Glutamatergic neuron (in vitro differentiated cells): Measurements from ENCODE around the gene GPR158. TPM values are rescaled to one million over a fixed set of nuclear protein-coding genes. Genes with fewer than 3 reads are reported as not detected.
A peak's percentile ranks its signal among the peaks of the same experiment; 100 is the strongest.

Source experiments
- DNase-seq: peaks from one replicate; pipeline ENCODE4 v3.0.0; 2022
- H3K27ac Mint-ChIP-seq: one replicate; pipeline ENCODE4 v1.8.0; 2020; ENCODE audit warnings: mild to moderate bottlenecking, mixed read lengths, inconsistent platforms; ENCODE audit not compliant: unreplicated experiment
- H3K27me3 Mint-ChIP-seq: one replicate; pipeline ENCODE4 v1.8.0; 2020; ENCODE audit warnings: mild to moderate bottlenecking, moderate library complexity, mixed read lengths, inconsistent platforms; ENCODE audit not compliant: unreplicated experiment
- H3K36me3 Mint-ChIP-seq: one replicate; pipeline ENCODE4 v1.8.0; 2020; ENCODE audit warnings: mild to moderate bottlenecking, mixed read lengths, inconsistent platforms; ENCODE audit not compliant: unreplicated experiment
- H3K4me1 Mint-ChIP-seq: one replicate; pipeline ENCODE4 v1.8.0; 2020; ENCODE audit warnings: mild to moderate bottlenecking, low read depth, mixed read lengths, inconsistent platforms; ENCODE audit not compliant: unreplicated experiment
- H3K4me3 Mint-ChIP-seq: one replicate; pipeline ENCODE4 v1.8.0; 2020; ENCODE audit warnings: mild to moderate bottlenecking, mixed read lengths, inconsistent platforms; ENCODE audit not compliant: unreplicated experiment
- H3K9me3 Mint-ChIP-seq: one replicate; pipeline ENCODE4 v1.8.0; 2020; ENCODE audit warnings: mild to moderate bottlenecking, moderate library complexity, mixed read lengths, inconsistent platforms; ENCODE audit not compliant: unreplicated experiment
- long read RNA-seq: library from polyadenylated mRNA; unstranded; transcript quantifications from one replicate; pipeline ENCODE4 v2.0.0, GENCODE V29; 2020; ENCODE audit not compliant: unreplicated experiment
- total RNA-seq: library from RNA; stranded (reverse); fragmentation: NEBNext Ultra II Directional; extraction: Animal tissue kit (Norgen Biotek cat#: 25700); gene quantifications from one replicate; pipeline ENCODE4 v1.2.1, GENCODE V29; 2021; ENCODE audit not compliant: unreplicated experiment
- TF ChIP-seq, protein P1 (sequence below): fragments of 200-600 bp; sonication (generic); IDR thresholded peaks from one replicate; pipeline ENCODE4 v1.5.0; 2021; ENCODE audit not compliant: partially characterized antibody, unreplicated experiment

The GPR158 gene, protein sequence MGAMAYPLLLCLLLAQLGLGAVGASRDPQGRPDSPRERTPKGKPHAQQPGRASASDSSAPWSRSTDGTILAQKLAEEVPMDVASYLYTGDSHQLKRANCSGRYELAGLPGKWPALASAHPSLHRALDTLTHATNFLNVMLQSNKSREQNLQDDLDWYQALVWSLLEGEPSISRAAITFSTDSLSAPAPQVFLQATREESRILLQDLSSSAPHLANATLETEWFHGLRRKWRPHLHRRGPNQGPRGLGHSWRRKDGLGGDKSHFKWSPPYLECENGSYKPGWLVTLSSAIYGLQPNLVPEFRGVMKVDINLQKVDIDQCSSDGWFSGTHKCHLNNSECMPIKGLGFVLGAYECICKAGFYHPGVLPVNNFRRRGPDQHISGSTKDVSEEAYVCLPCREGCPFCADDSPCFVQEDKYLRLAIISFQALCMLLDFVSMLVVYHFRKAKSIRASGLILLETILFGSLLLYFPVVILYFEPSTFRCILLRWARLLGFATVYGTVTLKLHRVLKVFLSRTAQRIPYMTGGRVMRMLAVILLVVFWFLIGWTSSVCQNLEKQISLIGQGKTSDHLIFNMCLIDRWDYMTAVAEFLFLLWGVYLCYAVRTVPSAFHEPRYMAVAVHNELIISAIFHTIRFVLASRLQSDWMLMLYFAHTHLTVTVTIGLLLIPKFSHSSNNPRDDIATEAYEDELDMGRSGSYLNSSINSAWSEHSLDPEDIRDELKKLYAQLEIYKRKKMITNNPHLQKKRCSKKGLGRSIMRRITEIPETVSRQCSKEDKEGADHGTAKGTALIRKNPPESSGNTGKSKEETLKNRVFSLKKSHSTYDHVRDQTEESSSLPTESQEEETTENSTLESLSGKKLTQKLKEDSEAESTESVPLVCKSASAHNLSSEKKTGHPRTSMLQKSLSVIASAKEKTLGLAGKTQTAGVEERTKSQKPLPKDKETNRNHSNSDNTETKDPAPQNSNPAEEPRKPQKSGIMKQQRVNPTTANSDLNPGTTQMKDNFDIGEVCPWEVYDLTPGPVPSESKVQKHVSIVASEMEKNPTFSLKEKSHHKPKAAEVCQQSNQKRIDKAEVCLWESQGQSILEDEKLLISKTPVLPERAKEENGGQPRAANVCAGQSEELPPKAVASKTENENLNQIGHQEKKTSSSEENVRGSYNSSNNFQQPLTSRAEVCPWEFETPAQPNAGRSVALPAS (N-terminal part only)
- total RNA-seq, result 2.6 TPM
- long read RNA-seq, partial matches to known transcripts, result 0 of 1 reads
- long read RNA-seq, other reads (novel, unspliced or antisense), result 1 of 1 reads

DNA sequence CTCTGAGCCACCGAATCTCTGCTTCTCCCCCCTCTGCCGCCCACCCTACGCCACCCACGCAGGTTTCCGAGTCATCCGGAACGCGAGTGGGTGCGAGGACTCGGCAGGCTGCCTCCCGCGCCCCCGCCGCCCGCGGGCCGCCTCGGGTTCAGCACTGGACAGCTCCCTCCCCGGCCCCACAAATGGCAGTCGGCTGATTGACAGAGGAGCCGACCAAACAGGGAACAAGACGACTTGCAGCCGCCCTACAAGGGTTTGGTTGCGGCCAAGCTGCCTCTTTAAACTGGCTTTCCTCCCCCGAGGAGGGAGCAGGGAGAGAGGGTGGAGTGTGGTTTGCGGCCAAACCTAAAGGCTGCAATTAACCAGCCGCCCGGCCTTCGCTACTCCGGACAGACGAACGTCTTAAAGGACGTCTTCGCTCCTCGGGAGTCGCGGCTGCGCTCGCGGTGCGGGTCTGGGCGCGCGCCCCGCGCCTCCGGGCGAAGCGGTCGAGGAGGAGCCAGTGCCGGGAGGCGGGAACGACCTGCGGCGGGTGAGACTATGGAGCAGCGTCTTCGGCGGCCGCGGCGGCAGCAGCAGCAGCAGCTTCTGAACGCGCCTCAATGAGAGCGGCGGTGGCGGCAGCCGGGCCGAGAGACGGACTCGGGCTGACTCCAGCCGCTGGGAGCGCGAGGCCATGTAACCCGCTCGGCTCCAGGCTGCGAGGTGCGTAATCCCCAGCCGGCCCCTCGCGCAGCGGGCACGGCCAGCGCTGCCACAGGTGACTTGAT lies at the start of gene GPR158:
GPR158 (plus strand) TSS at position 541 of the 770 bp plus-strand sequence. CDS start 420 bp downstream, outside the sequence.
- Mint-ChIP-seq H3K9me3 (peaks cover 2% of the 10 kb centered on the region), H3K36me3 (no peaks in the 10 kb centered on the region), H3K27me3 (peaks cover 5% of the 10 kb centered on the region), H3K27ac (peak within 1 kb of the TSS; percentile 72), H3K4me3 (peak within 1 kb of the TSS; percentile 88), H3K4me1 (no peaks in the 10 kb centered on the region)
- DNase-seq, result peak; percentile 88
- TF ChIP-seq, protein P1, sequence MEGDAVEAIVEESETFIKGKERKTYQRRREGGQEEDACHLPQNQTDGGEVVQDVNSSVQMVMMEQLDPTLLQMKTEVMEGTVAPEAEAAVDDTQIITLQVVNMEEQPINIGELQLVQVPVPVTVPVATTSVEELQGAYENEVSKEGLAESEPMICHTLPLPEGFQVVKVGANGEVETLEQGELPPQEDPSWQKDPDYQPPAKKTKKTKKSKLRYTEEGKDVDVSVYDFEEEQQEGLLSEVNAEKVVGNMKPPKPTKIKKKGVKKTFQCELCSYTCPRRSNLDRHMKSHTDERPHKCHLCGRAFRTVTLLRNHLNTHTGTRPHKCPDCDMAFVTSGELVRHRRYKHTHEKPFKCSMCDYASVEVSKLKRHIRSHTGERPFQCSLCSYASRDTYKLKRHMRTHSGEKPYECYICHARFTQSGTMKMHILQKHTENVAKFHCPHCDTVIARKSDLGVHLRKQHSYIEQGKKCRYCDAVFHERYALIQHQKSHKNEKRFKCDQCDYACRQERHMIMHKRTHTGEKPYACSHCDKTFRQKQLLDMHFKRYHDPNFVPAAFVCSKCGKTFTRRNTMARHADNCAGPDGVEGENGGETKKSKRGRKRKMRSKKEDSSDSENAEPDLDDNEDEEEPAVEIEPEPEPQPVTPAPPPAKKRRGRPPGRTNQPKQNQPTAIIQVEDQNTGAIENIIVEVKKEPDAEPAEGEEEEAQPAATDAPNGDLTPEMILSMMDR, result no peak

DNA sequence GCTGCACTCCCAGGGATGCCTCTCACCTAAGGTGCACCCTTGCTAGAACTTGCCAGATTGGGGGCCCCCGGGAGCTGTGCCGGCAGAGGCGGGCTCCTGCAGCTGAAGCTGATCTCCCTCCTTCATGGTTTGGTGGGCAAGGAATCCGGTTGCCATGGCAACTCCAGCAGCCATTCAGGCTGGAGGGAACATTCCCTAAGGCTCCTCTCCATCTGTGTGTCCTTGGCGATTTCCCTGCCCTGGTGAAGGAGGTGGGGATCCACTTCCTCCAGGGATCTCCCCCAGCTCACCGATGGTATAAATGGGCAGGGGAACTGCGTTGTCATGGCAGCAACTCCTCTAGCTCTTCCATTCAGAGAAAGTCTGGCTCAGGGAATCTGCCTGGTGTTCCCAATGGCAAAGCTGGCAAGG lies 49.6 kb upstream of the GPR158 start:
- Mint-ChIP-seq H3K9me3 (peaks cover 7% of the 10 kb centered on the region), H3K4me1 (peaks cover 6% of the 10 kb centered on the region), H3K27ac (no peak overlapping the region), H3K27me3 (no peaks in the 10 kb centered on the region), H3K4me3 (no peak overlapping the region), H3K36me3 (peaks cover 6% of the 10 kb centered on the region)
- peak; percentile 69 for DNase-seq
- TF ChIP-seq, protein P1, result no peak

DNA sequence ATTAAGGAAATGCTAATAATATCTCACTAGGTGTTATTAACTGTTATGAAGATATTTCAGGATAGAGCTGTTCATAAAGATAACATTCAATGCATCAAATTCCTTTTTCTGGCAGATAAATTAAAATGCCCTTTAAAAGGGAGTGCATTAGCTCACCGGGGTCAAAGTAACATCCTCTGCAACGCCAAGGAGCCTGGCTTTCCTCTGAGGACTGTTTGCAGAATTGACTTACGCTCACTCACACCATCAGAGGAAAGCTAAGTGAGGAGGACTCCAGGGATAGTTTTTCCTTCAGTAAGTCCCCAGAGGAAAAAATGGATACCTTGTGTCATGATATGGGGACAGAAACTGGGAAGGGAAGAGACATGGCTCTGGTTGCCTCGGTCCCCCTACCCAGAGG lies 45.2 kb upstream of the GPR158 start:
- TF ChIP-seq, protein P1, result no peak
- Mint-ChIP-seq H3K27ac (no peak overlapping the region), H3K36me3 (peaks cover 4% of the 10 kb centered on the region), H3K4me3 (no peak overlapping the region), H3K4me1 (peaks cover 6% of the 10 kb centered on the region), H3K27me3 (no peaks in the 10 kb centered on the region), H3K9me3 (peaks cover 7% of the 10 kb centered on the region)
- no peak for DNase-seq

DNA sequence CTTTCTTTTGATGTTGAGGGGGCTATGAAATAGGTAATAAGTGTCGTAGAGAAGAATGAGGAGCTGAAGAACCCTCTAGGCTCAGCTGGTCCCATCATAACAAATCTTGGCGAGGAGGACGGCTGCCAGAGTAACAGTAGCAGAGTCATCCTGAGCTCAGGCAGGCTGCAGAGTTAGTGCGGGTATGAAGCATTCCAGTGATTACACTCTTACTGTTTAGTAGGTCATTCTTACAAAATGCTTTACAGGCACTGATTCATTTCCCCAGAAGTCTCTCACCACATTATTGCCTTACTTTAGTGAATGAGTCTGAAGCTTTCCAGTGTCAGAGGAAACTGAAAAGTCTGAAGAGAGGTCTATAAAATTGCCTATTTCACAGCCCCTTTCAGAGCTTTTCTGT lies 43.9 kb upstream of the GPR158 start:
- no peaks in the 10 kb centered on the region for H3K27me3 Mint-ChIP-seq
- H3K27ac Mint-ChIP-seq, result no peak overlapping the region
- TF ChIP-seq, protein P1, result no peak
- H3K4me3 Mint-ChIP-seq, result no peak overlapping the region
- peaks cover 5% of the 10 kb centered on the region for H3K9me3 Mint-ChIP-seq
- DNase-seq, result no peak
- H3K36me3 Mint-ChIP-seq, result peaks cover 4% of the 10 kb centered on the region
- no peaks in the 10 kb centered on the region for H3K4me1 Mint-ChIP-seq
